ENCODE measurements around the gene EGFR.
A peak's percentile ranks its signal among the peaks of the same experiment; 100 is the strongest.

EGFR gene

DNA sequence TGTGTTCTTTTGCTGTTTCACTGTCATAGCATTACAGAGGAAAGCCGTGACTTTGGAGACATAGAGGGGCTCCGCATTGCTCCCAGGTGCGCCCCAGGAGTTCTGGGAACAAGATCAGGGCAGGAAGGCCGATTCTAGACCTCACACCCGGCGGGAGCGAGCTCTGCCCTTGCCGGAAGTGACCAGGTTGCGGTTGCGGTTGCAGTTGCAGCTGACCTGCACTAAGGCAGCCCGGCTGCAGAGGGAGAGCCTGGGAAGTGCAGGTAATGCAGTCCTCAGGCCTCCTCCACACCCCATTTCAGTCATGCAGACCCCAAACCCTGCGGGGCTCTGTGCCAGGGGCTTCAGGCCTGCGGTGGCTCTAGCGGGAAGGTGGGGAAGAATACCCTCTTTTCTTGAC lies 216.3 kb downstream of the EGFR start:
- DNase-seq = no peak

DNA sequence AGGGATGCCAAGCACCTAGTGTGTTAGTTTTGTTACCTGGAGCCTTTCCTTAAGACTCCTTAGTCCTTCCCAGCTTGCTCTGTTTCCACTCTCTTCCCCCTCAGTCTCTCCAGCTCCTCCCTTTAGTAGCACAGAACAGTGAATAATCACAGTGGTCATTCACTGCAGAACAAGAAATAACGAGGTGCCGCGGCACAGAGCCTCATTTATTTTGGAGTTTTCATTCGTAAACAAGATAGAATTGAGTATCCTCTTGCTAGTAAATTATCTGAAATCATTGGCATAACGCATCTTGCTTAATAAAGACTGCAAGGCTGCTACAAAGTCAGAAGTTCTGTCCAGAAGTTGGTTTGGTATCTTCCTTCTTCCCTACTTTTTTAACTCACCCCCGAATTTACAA lies 217.0 kb downstream of the EGFR start:
- no peak for DNase-seq

DNA sequence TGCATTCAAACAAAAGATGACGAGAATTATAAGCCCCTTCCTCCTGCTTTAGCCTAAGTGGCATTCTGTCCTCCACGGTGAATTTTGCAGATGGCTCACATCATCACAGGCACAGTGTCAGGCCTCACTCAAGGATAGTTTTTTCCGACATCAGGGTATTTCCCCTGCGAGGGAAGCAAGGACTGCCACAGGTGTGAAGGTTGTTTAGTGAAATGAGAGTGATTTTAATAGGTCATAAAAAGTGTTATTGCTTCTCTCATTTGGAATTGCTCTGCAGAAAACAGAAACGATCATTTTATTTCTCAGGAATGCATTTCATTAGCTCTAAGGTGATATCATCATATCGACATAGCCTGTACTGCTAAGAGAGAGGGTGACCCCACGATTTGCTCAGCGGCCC lies 217.7 kb downstream of the EGFR start:
- no peak for DNase-seq

DNA sequence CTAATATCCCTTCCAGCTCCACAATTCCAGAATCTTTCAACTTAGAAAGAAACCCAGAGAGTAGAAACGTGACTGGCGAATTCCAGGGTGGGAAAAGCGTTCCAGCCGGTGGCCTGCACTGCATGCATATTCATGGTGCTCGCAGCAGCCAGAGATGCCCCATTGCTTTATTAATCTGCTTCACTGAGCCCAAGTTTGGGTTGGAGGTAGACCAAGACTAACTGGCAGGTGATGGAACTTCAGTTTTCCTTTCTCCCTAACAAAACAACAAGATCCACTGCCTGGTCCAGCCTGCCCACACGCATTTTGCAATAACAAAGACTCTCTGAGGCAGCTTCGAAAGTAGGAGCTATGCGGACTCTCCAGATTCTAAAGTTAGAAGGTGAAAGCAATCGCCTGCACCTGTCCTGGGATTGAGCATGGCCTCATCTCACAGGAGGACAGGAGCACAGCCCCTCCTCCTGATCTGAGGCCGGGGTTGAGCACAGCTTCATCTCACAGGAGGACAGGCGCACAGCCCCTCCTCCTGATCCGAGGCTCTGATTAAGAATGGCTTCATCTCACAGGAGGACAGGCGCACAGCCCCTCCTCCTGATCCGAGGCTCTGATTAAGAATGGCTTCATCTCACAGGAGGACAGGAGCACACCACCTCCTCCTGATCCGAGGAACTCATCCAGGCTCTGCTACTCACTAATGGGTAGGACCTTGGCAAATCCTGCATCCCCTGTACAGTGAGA lies 218.5 kb downstream of the EGFR start:
- DNase-seq = no peak

DNA sequence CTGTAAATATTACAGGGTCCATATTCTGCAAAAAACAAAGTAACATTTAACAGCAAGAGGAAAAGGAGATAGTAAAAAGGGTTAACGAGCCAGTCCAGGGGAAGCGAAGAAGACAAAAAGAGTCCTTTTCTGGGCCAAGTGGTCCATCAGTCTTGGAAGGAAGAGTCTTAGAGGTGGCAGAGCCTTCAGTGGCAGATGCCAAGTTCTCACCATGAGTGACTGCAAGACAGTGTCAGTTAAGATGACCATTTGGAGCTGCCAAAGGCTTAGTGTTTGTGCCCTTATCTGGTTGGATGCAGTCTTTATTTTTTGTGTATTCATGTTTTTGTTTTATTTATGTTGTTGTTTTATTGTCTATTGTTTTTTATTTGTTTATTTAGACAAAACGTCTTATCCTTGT lies 220.6 kb downstream of the EGFR start:
- DNase-seq = no peak

DNA sequence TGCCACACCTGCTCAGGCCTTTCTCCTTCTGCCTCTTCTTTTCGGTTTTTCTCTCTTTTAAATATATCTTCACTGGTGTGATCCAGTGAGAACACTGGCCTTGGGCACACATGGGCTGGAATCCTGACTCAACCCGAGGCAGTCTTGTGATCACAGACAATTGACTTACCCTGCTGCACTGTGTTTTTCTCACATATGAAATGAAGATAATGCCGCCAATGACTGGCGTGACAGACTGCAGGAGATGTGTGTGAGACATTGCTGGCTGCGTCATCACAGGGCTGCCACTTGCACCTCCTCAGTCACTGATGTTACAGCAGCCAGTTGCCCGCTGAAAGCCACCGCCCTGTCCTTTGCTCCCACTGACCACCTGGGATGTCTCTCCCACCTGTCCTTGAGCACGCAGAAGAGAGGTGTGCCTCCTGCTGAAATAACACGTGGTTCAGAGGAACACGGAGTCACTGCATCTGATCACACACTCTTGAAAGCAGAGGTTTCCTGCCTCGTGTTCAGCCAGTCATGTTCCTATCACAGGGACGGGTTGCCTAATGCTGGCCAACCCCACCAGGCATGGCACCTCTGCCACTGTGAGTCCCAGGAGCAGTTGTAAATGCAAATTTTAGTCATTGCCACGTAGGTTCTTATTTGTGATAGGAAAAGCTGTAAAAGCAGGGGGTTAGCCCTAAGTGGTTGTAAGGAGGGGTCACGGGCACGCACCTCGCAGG lies 221.8 kb downstream of the EGFR start:
- no peak for DNase-seq

DNA sequence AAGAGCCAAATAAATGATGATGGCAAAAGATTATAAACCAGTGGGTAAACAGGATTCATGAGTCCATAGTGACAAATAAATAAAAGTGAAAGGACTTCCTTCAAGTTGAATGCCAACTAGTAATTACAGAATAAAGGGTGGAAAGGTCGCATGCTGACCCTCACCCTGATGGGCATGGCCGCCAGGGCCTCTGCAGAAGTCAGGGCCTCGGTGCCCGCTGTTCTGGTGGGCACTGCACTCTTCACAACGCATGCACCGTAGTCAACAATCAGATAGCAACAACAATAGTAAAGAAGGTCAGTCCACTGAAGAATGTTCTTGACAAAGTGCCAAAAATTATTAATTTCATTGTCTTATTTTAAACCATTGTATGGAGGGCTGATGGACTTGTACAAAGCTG lies 223.1 kb downstream of the EGFR start:
- no peak for DNase-seq

DNA sequence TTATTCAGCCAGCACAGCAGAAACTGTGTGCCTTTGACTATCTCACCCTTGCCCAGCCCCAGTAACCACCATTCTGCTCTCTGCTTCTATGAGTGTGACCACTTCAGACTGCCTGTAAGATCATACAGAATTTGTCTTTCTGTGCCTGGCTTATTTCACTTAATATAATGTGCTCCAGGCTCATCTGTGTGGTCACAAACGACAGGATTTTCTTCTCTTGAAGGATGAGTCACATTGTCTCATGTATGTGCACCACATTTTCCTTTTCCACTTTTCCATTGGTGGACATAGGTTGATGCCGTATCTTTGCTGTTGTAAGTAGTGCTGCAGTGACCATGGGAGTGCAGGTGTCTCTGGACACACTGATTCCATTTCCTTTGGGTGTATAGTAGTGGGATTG lies 223.8 kb downstream of the EGFR start:
- DNase-seq = no peak

DNA sequence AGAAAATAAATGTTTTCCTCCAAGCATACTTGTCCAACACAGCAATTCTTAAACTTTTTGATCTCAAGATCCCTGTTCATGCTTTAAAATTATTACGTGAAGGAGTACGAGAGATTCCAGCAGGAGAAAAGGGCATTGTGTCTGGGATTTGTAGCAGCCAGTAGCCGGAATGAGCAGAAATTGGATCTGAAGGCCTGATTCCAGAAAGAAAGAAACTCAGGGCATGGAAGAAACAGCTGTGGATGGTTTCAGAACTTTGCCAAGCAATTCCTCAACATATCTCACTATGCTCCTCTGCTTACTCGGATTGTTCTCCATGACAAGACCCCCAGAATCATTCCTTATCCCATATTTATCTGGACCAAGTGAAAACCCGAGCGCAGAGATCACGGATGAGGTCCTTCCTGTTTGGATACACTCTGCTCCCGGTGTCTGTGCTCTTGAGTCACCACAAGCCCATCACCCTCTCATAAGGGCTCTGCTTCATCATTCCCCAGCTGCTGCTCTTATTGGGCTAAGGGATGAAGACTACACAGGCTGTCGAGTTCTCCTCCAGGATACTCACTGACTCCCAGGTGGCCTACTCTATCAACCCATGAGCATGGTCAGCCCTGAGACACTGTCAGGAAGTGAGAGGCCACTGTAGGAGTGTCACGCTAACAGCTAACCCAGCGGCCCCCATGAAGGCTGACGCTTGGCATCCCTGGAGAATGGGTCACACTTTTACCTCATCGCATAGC lies 225.4 kb downstream of the EGFR start:
- DNase-seq = no peak

DNA sequence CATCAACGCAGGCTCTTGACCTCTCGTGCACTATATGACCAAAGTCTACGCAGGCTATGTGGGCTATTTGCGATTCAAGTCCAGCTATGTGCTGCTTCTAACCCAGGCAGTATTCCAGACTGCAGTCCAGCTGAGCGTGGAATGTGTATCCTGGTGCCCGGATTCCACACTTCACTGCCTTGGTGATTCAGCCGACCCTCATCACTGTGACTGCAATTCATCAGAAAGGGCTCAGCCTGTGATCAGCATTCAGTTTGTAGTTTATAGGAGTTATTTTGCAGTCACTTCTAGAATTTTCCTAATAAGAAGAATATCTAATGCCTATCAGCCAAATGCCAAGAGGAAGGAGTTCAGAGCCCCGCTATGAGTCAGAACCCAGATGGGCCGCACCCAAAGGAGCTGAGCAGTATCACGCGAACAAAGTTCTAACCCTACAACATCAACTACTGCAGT lies 226.5 kb downstream of the EGFR start:
- no peak for DNase-seq

DNA sequence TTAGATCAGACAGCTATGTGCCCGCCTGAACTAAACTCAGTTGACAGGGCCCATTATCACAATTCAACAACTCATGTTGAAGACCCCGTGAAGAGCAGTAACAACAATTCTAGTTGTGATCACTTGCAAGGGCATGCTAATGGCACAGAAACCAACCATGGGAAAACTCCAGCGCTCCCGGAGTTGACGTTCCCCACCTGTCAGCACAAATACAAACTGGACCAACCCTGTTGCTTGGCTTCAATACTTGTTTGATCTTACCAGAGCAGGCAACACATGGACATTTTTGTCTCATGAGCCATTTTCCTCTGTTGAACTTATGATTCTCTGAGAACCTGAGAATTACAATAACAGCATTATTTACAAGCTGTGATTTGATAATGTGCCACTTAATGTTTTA lies 227.4 kb downstream of the EGFR start:
- DNase-seq = no peak

DNA sequence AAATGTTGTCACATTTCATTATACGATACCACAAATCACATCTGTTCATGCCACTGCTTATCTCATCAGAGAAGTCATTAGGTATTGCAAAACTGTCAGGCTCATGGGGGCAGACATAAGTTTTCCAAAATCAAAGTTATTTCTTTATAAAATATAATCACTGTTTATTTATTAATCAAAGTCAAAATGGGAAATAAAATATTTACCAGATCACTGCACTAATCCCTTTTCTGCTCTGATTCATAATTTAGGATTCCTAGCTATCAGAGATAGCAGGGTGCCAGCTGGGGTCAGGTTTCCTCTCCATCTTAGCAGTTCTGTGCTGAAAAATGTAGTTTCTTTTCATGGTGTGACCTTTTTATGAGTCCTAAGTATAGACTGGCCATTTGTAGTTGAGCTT lies 228.6 kb downstream of the EGFR start:
- no peak for DNase-seq

DNA sequence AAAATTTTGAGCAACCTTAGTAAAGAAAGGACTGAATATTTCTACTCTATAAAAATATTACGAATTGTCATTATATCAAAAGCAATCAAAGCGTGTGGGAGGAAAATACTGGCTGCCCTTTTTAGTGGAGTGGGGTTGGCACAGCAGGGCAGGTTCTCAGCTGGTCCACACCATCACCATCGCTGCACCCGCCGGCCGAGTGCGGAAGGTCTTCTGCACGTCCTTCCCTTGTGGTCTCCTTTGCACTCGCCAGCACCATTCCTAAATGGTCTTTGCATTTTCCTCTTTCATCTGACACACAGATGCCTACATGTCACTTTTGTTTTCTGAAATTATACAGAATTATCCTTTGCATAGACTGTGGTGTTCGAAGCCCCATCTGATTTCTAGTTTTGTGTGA lies 229.7 kb downstream of the EGFR start:
- no peak for DNase-seq

DNA sequence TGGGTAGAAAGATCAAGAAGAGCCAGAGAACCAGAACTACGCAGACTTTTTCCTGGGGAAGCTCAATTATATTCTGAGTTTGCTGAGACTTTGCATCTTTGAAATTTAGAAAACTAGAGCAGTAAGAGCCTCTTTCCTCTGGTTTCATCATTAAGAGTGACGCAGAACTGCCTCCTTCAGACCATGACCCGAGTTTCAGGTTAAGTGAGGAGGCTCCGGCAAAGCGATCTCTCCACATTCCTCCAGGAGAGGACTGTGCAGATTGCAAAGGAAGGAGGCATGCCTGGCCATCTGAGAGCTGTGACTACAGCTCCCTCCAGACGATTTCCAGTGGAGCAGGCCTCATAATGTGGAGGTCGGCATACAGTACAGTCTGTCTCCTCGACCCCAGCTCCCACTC lies 230.5 kb downstream of the EGFR start:
- DNase-seq = no peak

DNA sequence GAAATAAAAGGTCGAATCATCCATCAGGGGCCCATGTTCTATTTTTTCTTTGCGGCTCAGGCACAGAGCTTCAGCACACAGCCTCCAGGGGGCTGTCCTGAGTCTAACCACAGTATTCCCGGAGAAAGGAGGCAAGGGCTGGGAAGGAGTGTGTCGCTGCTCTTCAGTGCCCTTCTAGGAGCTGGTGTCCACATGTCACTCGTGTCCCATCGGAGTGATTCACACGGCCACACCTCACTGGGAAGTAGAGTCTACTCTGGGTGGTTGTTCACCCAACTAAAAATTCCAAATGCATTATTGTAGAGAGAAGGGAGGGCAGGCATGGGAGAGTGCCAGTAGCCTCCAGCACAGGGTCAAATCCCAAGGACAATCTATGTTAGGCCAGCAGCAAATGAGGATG lies 231.5 kb downstream of the EGFR start:
- DNase-seq = no peak

DNA sequence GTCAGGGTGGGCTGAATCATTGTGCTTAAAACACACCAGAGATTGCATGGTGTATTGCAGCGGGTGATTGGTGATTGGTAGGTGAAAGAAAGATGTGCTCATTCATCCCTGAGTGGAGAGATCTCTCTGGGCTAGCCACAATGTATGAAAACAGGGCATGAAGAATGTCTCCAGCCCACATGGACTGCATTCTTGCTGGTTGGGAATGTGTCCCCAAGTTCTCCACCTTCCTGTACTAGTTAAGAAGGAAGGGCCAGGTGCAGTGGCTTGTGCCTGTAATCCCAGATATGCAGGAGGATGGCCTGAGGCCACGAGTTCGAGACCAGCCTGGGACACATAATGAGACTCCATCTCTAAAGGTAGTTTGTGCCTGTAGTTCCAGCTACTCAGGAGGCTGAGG lies 232.5 kb downstream of the EGFR start:
- DNase-seq = no peak

DNA sequence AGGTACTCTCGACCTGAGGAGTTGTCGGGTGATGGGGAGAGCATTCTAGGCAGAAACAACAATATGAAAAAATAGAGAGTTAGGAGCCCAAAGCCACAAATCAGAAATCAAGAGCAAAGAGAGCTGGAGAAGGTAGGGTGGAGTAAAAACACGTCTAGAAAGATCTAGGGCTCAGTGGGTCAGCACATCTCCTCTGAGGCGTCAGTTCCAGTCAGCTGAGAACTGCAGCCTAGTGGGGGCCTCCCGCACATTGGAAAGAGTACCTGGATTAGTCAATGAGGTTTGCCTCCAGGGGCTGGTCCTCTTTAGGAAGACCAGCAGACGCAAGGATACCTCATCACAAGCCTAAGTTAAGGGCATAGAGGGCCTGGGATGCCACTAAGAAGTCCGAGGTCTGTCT lies 233.1 kb downstream of the EGFR start:
- no peak for DNase-seq

DNA sequence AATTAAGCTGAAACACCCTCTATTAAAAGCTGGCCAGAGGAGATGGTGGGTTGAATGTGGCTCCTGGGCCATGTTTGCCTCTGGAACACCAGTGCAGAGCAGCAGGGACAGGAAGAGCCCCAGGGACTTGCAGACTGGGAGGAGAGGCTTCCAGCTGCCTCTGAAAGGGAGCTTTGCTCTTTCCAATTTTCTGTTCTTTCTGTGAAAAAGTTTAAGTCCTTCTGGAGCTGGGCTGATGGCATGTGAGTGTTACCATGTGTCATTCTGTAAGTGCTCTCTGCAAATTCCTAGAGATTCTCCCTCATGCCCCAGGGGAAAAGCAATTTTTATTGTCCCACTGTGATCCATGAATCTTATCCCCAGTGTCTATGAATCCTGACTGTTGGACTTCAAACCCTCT lies 233.6 kb downstream of the EGFR start:
- DNase-seq = no peak

DNA sequence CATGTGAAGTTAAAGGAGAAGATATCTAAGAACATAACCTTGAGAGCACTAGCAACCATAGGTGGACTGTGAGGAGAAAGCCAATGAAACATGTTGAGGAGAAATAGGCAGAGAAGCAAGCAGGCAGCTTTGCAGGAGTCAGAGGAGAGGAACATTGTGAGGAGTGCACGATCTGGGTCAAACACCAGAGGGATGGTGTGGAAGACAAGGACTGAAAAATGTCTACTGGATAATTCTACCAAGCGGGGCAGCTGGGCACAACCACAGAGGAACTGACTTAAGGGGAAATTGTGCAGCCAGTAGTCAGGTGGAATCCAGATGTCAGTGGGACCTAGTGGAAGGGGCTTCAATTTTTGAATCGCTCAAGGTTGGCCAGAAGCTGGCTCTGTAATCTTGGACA lies 234.4 kb downstream of the EGFR start:
- no peak for DNase-seq

DNA sequence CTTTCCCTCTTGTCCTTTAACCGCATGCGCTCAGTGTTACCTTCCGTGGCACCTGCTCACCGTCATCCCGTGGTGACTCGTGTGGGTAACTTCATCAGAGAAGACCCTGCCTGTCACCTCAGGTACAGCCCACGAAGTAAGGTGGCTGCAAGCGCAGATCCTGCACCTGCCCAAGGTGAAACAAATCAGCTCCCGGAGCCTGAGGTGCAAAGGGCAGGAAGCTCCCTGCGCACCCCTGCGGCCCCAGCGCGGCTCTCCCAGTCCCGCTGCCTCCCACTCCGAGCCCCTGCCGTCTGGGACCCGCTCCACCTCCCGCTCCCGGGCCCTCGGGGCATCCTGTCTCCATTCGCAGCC lies 235.4 kb downstream of the EGFR start:
- DNase-seq = no peak

DNA sequence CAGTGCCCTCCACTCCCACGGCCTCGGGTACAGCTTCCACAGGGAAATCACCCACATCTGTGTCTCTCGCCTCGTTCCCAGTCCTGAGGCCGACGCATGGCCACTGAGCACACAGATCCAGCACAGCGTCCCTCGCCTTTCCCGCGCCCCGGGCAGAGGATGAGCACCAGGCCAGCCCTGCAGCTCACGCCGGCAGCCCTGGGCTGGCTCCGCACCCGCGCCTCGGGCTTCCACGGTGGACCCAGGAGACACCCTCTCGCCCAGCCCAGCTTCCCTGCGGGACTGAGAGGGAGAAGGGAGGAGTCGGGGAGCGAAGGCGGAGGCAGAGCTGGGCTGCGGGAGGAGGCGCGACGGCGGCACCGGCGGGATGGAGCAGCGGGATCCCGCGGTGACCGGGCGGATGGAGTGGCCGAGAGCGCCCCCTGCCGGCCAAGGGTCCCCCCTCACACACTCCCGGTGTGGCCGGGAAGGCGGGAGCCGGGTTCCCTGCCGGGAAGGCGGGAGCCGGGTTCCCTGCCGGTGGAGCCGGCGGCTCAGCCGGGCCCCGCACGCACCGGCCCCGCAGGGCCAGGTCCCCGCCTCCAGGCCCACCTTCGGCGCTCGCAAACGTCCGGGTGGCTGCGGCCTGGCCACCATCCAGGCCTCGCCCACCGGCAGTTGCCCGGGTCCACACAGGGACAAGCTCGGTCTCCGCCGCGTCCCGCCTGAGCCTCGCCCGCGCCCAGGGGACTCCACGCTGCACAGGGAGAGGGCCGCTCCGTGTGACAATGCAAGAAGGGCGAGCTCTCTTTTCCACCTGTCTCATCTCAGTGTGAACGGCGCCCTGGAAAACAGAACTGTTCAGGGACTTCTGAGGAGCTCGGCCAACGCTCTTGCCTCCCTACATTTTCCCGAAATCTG lies 236.0 kb downstream of the EGFR start:
- peak; percentile 72 for DNase-seq

DNA sequence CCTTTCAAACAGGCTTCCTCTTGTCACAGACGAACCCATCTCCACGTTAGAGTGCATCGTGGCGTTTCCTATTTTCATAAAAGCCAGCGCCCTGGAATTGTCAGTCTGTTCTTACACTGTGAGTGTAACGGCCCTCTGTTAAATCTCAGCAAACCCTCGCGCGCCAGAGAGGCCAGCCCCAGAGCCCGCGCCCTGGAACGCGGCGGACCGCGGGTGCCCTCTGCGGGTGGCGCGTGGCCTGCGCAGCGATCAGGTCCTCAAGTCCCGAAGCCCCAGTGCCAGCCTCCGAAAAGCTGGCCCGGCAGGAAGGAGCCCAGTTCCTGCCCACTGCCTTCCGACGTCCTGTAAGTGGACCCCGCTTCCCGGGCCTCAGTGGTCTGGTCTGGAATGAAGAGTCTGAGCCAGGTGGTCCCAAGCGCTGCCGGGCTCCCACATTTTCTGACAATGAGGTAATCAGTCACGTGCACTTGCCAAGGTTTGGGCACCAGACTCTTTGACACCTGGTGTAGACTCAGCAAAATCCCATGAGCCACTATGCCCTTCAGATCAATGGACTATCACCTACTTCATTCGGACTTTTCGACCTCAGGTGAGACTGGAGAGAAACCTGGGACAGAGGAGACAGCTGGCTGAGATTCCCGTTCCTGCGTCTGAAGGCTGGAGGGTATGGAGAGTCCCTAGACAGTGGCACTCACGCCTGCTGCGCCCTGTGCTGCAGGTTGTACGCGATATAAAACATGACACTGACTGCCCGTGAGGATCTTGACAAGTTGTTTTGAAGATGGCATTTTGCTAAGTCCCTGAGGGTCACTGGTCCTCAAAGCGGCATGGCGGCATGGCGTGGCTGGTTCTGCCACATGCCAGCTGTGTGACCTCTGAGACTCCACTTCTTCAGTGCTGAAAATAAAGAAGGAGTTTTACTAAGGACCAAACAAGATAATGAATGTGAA lies 237.0 kb downstream of the EGFR start:
- DNase-seq = peak; percentile 82
